HG02798 (cell line): ENCODE measurements around the gene REG3G.
A peak's percentile ranks its signal among the peaks of the same experiment; 100 is the strongest.

ENCODE experiments used
- ATAC-seq: cut with Tn5 transposase; IDR thresholded peaks from one replicate; pipeline ENCODE4 v1.9.1; 2021; ENCODE audit warnings: mild to moderate bottlenecking; ENCODE audit not compliant: unreplicated experiment, poor library complexity

REG3G gene

DNA sequence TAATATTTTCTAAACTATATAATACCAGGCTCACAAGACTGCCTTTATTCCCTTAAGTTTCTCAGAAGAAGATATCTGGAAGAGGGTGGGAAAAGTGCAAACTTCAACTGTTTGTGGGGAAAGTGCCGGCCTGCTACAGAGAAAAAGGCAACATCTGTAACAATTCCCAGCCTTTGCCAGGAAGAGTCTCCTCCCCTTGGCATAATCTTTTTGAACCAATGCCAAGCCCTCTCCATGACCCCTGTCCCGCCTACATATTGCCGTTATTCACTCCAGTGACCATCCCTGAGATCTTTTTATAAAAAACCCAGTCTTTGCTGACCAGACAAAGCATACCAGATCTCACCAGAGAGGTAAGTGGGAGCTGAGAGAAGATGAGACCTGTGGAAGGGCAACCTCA lies at the start of gene REG3G:
Gene REG3G (plus strand): TSS at position 282 of the 400 bp plus-strand sequence. CDS start 392 bp downstream, outside the sequence.
- ATAC-seq: no peak

GRCh38 chr2:78977661-78978145 lies 47.8 kb upstream of the REG3G start:
- ATAC-seq: peak; percentile 96

GRCh38 chr2:78978340-78978739 lies 47.2 kb upstream of the REG3G start:
- no peak for ATAC-seq

DNA sequence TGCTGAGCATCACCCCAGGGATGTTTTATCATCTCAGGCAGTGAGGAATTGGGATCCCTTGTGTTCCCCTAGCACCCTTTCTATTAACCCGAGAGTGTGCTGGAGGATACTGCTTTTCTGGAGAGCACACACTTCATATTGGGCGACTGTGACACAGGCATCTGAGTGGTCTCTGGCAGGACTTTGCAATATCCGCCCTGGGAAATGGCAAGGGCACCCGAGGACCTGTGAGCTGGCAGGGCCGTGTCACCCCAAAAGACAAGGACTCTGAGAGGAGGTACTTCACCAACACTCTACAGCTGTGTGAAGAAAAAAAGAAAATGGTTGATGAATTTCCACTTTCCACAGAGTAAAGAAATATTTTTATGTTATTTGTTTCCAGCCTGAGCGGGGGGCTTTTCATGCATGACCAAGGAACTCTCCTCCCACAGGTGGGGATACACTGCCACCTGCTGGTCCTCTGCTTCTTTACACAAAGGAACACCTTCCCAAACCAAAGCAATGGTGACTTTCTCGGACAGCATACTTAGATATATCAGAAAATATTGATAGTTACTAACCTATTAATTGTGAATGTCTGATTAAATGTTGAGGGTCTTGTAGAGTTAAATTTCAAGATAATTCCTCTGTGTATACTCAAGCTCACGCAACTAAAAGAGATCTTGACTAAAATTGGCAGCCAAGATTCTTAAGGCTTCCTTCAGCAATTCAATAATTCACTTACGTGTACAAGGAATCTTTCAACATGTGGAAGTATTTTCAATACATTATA lies 45.9 kb upstream of the REG3G start:
- ATAC-seq: peak; percentile 58

- ATAC-seq: no peak
Observed at GRCh38 chr2:78980152-78980465, 45.4 kb upstream of the REG3G start.

DNA sequence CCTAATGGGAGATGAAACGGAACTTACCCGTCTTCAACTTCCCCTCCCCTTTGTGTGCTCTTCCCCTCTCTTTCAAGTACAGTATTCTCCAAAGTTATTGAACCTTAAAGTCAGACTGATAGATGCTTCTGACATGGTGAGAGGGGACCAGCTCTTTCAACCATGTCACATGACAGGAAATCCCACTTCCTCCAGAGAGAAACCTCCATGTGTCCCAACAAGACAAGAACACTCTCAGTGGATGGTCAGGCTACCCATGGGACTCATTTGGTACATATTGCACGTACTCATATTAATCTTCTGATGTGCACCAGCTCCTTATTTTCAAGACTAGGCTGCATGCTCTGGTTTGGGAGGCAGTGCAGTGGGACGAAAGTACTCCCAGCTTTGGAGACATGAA lies 44.6 kb upstream of the REG3G start:
- ATAC-seq: no peak

DNA sequence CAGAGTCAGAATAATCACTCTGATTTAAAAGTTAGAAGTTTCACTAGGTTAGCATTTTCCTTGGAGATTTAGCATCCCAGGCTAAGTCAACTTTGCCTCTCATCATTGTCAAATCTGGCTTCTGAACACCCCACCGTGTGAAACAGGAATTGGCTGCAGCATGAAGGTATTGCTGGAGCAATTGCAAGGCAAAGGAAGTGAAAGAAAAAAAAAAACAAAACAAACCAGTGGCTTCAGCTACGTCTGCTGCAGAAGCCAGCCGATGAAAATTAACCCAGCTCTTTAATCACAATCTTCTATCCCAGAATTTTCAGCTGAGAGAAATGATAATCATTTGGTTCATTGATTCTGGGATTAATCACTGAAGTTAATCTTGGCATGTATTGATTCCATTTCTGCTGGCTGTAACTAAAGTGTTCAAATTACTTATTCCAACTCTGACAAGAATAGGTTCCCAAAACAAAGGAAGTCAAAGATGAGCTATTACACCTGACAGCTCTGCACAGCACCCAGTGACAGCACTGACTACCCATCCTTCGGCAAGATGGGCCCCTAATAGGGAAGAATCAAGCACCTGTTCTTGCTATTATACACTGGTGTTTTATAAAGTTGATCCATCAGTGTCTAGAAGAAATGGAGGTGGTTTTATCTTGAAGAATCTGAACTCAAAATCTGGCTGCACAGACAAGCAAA lies 42.7 kb upstream of the REG3G start:
- no peak for ATAC-seq

- ATAC-seq: no peak
Observed at GRCh38 chr2:78984386-78984785, 41.1 kb upstream of the REG3G start.

DNA sequence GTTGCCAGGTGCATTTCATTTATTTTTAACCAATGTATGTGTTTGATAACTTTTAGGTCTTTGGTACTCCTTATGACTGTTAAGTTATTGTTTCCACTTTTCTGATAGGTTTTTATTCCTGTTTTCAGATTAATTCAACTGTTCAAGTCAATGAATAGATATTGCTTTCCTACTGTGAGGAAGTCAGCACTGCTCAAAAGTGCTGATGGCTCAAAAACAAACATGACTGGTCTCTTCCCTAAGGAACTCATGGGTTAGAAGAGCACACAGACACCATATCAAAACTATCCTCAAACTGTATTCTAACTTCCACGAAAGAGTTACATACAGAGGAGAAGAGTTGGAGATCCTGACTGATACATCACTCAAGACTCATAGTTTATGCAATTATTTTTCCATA lies 39.9 kb upstream of the REG3G start:
- ATAC-seq: no peak

DNA sequence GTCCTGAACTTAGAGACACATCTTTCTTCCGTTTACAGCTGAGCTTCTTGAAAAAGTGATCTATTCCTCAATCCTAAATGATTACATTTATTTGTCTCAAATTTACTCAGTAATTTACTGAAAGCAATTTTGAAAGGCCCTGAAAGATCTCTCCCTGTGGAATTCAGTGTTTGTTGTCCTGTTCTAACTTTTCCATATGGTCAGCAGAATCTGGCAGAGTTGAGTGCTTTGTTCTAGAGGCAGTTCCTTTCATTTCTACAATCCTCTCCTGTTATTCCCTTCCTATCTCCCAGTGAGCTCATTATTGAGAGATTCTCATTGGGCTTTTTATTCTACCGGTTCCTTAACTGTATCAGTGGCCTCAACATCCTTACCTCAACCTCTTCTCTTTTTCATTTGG lies 36.5 kb upstream of the REG3G start:
- no peak for ATAC-seq

DNA sequence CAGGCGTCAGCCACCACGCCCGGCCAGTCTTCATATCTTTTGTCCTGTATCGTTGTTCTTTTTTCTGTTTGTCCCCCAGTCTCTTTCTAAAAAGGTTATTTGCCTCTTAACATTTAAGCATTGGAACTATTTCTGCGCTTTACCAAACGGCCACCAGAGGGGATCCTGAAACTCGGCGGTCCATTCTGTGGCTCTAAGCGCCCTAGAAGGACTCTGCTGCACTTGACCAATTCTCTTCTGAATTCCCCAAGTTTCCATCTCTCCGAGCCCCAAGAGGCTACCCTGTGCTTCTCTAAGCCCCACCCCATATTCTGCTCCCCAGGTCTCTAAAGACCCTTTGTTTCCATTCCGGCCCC lies 33.1 kb upstream of the REG3G start:
- ATAC-seq: no peak

DNA sequence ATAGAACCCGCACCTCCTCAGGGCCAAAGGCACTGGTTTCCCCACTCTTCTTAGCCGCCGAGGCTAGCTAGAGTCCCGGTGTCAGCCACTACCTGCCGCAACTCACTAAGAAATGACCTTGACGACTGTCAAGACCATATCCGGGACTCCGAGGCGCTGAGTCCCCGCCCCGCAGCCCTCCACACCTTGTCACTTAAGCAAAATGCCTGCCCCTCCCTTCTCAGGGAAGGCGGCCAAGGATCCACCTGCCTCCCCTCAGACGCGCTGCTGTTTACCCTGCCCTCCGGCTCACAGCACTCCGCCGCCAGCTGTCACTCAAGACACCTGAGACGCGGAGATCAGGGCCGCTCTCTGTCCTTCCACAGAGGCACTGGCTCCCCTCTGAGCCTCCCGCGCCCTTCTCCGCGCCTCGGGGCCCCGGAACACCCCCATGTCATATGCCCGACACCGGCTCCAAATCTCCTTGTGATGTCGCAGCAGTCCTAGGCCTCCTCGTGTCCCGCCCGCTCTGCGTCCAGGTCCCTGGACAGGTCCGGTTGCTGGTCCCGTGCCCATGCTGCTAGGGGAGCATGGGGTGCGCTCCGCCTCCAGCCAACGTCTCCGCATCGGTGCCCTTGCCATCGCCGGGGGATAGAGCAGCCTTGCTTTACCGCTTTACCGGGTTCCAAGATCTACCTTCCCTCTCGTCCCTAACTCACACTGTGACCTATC lies 32.5 kb upstream of the REG3G start:
- no peak for ATAC-seq

DNA sequence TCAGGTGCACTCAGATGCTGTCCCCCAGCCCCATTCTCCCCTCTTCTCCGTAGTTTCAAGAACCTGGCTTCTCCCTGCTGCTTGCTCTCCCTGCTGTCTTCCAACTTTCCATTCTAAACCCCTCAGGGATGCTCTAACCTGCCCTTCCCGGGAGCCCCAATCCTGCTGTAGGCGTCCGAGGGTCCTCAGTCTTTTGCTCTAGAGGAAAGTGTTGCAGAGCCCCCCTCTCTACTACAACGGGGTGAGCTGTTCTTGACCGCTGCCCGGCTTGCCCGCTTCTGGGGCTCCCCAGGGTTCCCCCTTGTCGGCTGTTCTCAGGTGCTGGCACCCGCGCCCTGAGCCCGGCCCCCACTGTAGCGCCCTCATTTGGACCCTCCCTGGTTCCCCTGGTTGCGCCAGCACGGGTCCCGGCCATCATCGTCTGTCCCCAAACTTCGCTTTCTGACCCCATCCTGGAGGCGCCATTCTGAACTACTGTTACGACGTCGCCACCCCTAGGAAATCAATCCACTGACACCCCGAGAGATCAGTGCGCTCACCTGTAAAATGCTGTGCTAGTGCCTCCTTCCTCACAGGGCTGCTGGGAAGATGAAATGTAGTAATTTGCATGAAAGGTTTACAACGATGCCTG lies 31.9 kb upstream of the REG3G start:
- ATAC-seq: no peak

GRCh38 chr2:78994789-78995188 lies 30.7 kb upstream of the REG3G start:
- ATAC-seq: no peak

GRCh38 chr2:78999406-78999805 lies 26.1 kb upstream of the REG3G start:
- ATAC-seq: no peak

DNA sequence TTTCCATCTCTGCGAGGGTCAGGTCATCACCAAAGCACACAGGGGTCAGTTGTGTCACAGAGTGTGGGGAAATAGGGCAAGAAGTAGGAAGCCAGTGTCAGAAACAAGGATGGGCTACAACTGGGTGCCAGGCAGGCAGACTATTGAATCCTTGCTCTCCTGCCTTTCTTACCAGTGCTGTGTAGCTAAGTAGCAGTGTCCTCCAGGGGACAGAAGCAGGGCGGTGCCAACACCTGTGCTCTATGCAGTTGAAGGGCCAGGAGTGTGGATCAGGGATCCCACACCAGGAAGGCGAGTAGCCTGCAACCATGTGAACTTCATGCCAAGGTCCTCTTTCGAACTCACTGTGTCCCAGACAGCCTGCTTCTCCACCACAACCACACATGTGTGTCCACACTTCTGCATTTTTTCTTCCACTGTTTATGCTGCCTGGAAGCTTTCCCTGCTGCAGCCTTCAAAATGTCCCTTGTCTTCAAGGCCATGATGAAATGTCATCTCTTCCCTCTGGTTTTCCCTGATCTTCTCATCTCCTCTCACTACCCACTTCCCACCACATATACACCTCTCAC lies 25.4 kb upstream of the REG3G start:
- ATAC-seq: no peak

GRCh38 chr2:79001285-79001684 lies 24.2 kb upstream of the REG3G start:
- ATAC-seq: no peak

- ATAC-seq: no peak
Observed at GRCh38 chr2:79004680-79005079, 20.8 kb upstream of the REG3G start.

GRCh38 chr2:79005216-79005615 lies 20.3 kb upstream of the REG3G start:
- no peak for ATAC-seq

DNA sequence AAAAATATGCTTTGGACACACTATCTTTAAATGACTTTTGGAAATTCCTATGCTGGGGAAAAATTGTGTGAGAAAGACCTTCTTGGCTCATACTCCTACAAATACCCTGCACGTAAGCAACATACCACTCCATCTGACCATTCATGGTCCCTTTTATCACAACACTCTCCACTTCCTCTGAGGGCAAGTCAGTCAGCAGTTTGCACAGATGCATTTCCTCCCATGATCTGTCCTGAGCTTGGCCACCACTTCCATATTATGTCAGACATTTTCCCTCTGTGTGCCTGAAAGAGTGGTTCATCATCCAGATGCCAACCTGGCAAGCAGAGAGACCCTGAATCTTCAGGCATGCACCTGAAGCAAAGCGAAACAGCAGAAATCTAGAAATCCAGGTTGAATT lies 16.1 kb upstream of the REG3G start:
- no peak for ATAC-seq

DNA sequence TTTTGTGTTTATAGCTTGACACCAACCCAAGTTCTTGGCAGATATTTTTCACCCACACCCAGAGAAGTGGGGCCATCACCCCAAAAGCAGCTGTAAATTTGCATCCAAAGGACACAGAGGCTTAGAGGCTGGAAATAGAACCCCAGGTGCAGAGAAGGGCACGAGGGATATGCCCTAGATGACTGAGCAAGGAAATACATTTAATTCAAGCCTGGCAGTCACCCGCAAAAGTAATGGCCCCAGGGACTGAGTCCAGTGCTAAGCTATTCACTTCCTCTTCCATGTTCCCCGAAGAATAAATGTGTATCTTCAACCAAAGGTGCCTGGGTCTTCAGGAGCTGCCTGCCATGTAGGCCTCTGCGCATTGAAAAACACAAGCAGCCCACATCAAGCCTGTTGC lies 14.0 kb upstream of the REG3G start:
- ATAC-seq: no peak
